ENCODE results near the gene CCDC175.

The CCDC175 gene

GRCh38 chr14:59576332-59577294, at the start of gene CCDC175:
CCDC175 (minus strand) TSS chr14:59576812; CDS start chr14:59576775, 37 bp downstream.
- Histone ChIP-seq H3K4me1 (ENCODE audit: insufficient read depth, low read length) (no peaks in the 10 kb centered on the region), H3K9ac (ENCODE audit: low read depth, low read length) (peak within 1 kb of the TSS; percentile 82), H3K9me3 (ENCODE audit: control insufficient read depth, insufficient read depth, low read length) (no peaks in the 10 kb centered on the region), H3K36me3 (ENCODE audit: insufficient read depth, low read length) (no peaks in the 10 kb centered on the region)

- no peaks in the 10 kb centered on the region for H3K9me3 ChIP-seq (ENCODE audit: control insufficient read depth, insufficient read depth, low read length)
- H3K4me1 ChIP-seq (ENCODE audit: insufficient read depth, low read length): no peaks in the 10 kb centered on the region
- H3K36me3 ChIP-seq (ENCODE audit: insufficient read depth, low read length): no peaks in the 10 kb centered on the region
- H3K9ac ChIP-seq (ENCODE audit: low read depth, low read length): no peak overlapping the region
Measured at GRCh38 chr14:59622631-59623030, 46.0 kb upstream of the CCDC175 start.

- Histone ChIP-seq H3K36me3 (ENCODE audit: insufficient read depth, low read length) (no peaks in the 10 kb centered on the region), H3K9me3 (ENCODE audit: control insufficient read depth, insufficient read depth, low read length) (no peaks in the 10 kb centered on the region), H3K9ac (ENCODE audit: low read depth, low read length) (no peak overlapping the region), H3K4me1 (ENCODE audit: insufficient read depth, low read length) (no peaks in the 10 kb centered on the region)
Measured at GRCh38 chr14:59619061-59619460, 42.4 kb upstream of the CCDC175 start.

- H3K4me1 ChIP-seq (ENCODE audit: insufficient read depth, low read length): no peaks in the 10 kb centered on the region
- no peaks in the 10 kb centered on the region for H3K9me3 ChIP-seq (ENCODE audit: control insufficient read depth, insufficient read depth, low read length)
- H3K36me3 ChIP-seq (ENCODE audit: insufficient read depth, low read length): no peaks in the 10 kb centered on the region
- no peak overlapping the region for H3K9ac ChIP-seq (ENCODE audit: low read depth, low read length)
Measured at GRCh38 chr14:59601056-59601455, 24.4 kb upstream of the CCDC175 start.

GRCh38 chr14:59600211-59600945, 23.8 kb upstream of the CCDC175 start:
- H3K4me1 ChIP-seq (ENCODE audit: insufficient read depth, low read length): no peaks in the 10 kb centered on the region

GRCh38 chr14:59595071-59595470, 18.5 kb upstream of the CCDC175 start:
- H3K9me3 ChIP-seq (ENCODE audit: control insufficient read depth, insufficient read depth, low read length): no peaks in the 10 kb centered on the region
- H3K9ac ChIP-seq (ENCODE audit: low read depth, low read length): no peak overlapping the region
- no peaks in the 10 kb centered on the region for H3K36me3 ChIP-seq (ENCODE audit: insufficient read depth, low read length)
- H3K4me1 ChIP-seq (ENCODE audit: insufficient read depth, low read length): no peaks in the 10 kb centered on the region

More at GRCh38 chr14:59600211-59600945, 23.8 kb upstream of the CCDC175 start:
- no peaks in the 10 kb centered on the region for H3K36me3 ChIP-seq (ENCODE audit: insufficient read depth, low read length)
- H3K9ac ChIP-seq (ENCODE audit: low read depth, low read length): no peak overlapping the region
- H3K9me3 ChIP-seq (ENCODE audit: control insufficient read depth, insufficient read depth, low read length): no peaks in the 10 kb centered on the region

- Histone ChIP-seq H3K36me3 (ENCODE audit: insufficient read depth, low read length) (no peaks in the 10 kb centered on the region), H3K9me3 (ENCODE audit: control insufficient read depth, insufficient read depth, low read length) (no peaks in the 10 kb centered on the region), H3K4me1 (ENCODE audit: insufficient read depth, low read length) (no peaks in the 10 kb centered on the region), H3K9ac (ENCODE audit: low read depth, low read length) (no peak overlapping the region)
Measured at GRCh38 chr14:59591641-59592370, 15.2 kb upstream of the CCDC175 start.

- Histone ChIP-seq H3K9me3 (ENCODE audit: control insufficient read depth, insufficient read depth, low read length) (no peaks in the 10 kb centered on the region), H3K9ac (ENCODE audit: low read depth, low read length) (no peak overlapping the region), H3K4me1 (ENCODE audit: insufficient read depth, low read length) (no peaks in the 10 kb centered on the region; the same call in 1 of the 2 replicates), H3K36me3 (ENCODE audit: insufficient read depth, low read length) (no peaks in the 10 kb centered on the region)
Measured at GRCh38 chr14:59588101-59588500, 11.5 kb upstream of the CCDC175 start.

- no peaks in the 10 kb centered on the region; the same call in 1 of the 2 replicates for H3K4me1 ChIP-seq (ENCODE audit: insufficient read depth, low read length)
- H3K9ac ChIP-seq (ENCODE audit: low read depth, low read length): no peak overlapping the region
- no peaks in the 10 kb centered on the region for H3K9me3 ChIP-seq (ENCODE audit: control insufficient read depth, insufficient read depth, low read length)
- H3K36me3 ChIP-seq (ENCODE audit: insufficient read depth, low read length): no peaks in the 10 kb centered on the region
Measured at GRCh38 chr14:59585891-59586554, 9.4 kb upstream of the CCDC175 start.

GRCh38 chr14:59583755-59584154, 7.1 kb upstream of the CCDC175 start:
- no peak overlapping the region for H3K9ac ChIP-seq (ENCODE audit: low read depth, low read length)
- H3K4me1 ChIP-seq (ENCODE audit: insufficient read depth, low read length): no peaks in the 10 kb centered on the region; the same call in 1 of the 2 replicates

GRCh38 chr14:59582845-59583509, 6.4 kb upstream of the CCDC175 start:
- H3K4me1 ChIP-seq (ENCODE audit: insufficient read depth, low read length): no peaks in the 10 kb centered on the region; the same call in 1 of the 2 replicates
- peak overlapping the region; percentile 5; the same call in 1 of the 2 replicates for H3K9ac ChIP-seq (ENCODE audit: low read depth, low read length)
- no peaks in the 10 kb centered on the region for H3K36me3 ChIP-seq (ENCODE audit: insufficient read depth, low read length)
- no peaks in the 10 kb centered on the region for H3K9me3 ChIP-seq (ENCODE audit: control insufficient read depth, insufficient read depth, low read length)

More at GRCh38 chr14:59583755-59584154, 7.1 kb upstream of the CCDC175 start:
- no peaks in the 10 kb centered on the region for H3K9me3 ChIP-seq (ENCODE audit: control insufficient read depth, insufficient read depth, low read length)
- H3K36me3 ChIP-seq (ENCODE audit: insufficient read depth, low read length): no peaks in the 10 kb centered on the region

- no peaks in the 10 kb centered on the region; the same call in 1 of the 2 replicates for H3K4me1 ChIP-seq (ENCODE audit: insufficient read depth, low read length)
- H3K9ac ChIP-seq (ENCODE audit: low read depth, low read length): no peak overlapping the region
- H3K9me3 ChIP-seq (ENCODE audit: control insufficient read depth, insufficient read depth, low read length): no peaks in the 10 kb centered on the region
- no peaks in the 10 kb centered on the region for H3K36me3 ChIP-seq (ENCODE audit: insufficient read depth, low read length)
Measured at GRCh38 chr14:59582161-59582560, 5.5 kb upstream of the CCDC175 start.

- Histone ChIP-seq H3K36me3 (ENCODE audit: insufficient read depth, low read length) (no peaks in the 10 kb centered on the region), H3K4me1 (ENCODE audit: insufficient read depth, low read length) (no peaks in the 10 kb centered on the region; the same call in 1 of the 2 replicates), H3K9me3 (ENCODE audit: control insufficient read depth, insufficient read depth, low read length) (no peaks in the 10 kb centered on the region), H3K9ac (ENCODE audit: low read depth, low read length) (no peak overlapping the region)
Measured at GRCh38 chr14:59580911-59581310, 4.3 kb upstream of the CCDC175 start.

Data from ES-I3 (cell line).